ENCODE results near the gene LGALS1. TPM values are rescaled to one million over a fixed set of nuclear protein-coding genes. Genes with fewer than 3 reads are reported as not detected.

The LGALS1 gene
- total and polyA plus RNA-seq, 4 donors: 35.6 to 138 (median 91.6) TPM

GRCh38 chr22:37638391-37639069 lies 36.9 kb upstream of the LGALS1 start:
- DNase-seq (ENCODE audit: low spot score): no peak
- H3K27ac ChIP-seq (ENCODE audit: low read depth in 1 of 2, low read length in 2 of 2): peak overlapping the region in 1 of 2 donors; percentile 53
- no peaks in the 10 kb centered on the region for H3K27me3 ChIP-seq (ENCODE audit: control insufficient read depth in 4 of 4, insufficient read depth in 4 of 4, low read length in 3 of 4)
- peaks cover 5 to 39% (median 19%) of the 10 kb centered on the region in 4 donors for H3K4me1 ChIP-seq (ENCODE audit: control insufficient read depth in 4 of 4, insufficient read depth in 4 of 4, low read length in 3 of 4)
- no peaks in the 10 kb centered on the region for H3K36me3 ChIP-seq (ENCODE audit: control insufficient read depth in 4 of 4, insufficient read depth in 3 of 4, low read depth in 1 of 4, low read length in 3 of 4)
- TF ChIP-seq, protein P1, sequence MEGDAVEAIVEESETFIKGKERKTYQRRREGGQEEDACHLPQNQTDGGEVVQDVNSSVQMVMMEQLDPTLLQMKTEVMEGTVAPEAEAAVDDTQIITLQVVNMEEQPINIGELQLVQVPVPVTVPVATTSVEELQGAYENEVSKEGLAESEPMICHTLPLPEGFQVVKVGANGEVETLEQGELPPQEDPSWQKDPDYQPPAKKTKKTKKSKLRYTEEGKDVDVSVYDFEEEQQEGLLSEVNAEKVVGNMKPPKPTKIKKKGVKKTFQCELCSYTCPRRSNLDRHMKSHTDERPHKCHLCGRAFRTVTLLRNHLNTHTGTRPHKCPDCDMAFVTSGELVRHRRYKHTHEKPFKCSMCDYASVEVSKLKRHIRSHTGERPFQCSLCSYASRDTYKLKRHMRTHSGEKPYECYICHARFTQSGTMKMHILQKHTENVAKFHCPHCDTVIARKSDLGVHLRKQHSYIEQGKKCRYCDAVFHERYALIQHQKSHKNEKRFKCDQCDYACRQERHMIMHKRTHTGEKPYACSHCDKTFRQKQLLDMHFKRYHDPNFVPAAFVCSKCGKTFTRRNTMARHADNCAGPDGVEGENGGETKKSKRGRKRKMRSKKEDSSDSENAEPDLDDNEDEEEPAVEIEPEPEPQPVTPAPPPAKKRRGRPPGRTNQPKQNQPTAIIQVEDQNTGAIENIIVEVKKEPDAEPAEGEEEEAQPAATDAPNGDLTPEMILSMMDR (IDR thresholded peaks at IDR 0.05; ENCODE audit: low read depth, low read length, missing input control): no peak
- TF ChIP-seq HNF4A (conservative IDR thresholded peaks at IDR 0.05): no peak
- TF ChIP-seq, protein P2, sequence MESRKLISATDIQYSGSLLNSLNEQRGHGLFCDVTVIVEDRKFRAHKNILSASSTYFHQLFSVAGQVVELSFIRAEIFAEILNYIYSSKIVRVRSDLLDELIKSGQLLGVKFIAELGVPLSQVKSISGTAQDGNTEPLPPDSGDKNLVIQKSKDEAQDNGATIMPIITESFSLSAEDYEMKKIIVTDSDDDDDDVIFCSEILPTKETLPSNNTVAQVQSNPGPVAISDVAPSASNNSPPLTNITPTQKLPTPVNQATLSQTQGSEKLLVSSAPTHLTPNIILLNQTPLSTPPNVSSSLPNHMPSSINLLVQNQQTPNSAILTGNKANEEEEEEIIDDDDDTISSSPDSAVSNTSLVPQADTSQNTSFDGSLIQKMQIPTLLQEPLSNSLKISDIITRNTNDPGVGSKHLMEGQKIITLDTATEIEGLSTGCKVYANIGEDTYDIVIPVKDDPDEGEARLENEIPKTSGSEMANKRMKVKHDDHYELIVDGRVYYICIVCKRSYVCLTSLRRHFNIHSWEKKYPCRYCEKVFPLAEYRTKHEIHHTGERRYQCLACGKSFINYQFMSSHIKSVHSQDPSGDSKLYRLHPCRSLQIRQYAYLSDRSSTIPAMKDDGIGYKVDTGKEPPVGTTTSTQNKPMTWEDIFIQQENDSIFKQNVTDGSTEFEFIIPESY (IDR thresholded peaks at IDR 0.05): no peak
- TF ChIP-seq JUND (IDR thresholded peaks at IDR 0.05): no peak
- no peak for TF ChIP-seq NR2F2 (IDR thresholded peaks at IDR 0.05)
- TF ChIP-seq HNF4G (IDR thresholded peaks at IDR 0.05): no peak
- no peak for TF ChIP-seq MAX (IDR thresholded peaks at IDR 0.05)
- TF ChIP-seq EGR1 (IDR thresholded peaks at IDR 0.05; ENCODE audit: low read depth in 2 of 2): no peak
- TF ChIP-seq RXRA (IDR thresholded peaks at IDR 0.05): no peak
- no peak for TF ChIP-seq ATF3 (IDR thresholded peaks at IDR 0.05)
- TF ChIP-seq TAF1 (conservative IDR thresholded peaks at IDR 0.05): no peak
- no peak for TF ChIP-seq FOXA2 (IDR thresholded peaks at IDR 0.05)
- no peak for TF ChIP-seq SP1 (IDR thresholded peaks at IDR 0.05)
- no peak for TF ChIP-seq RAD21 (IDR thresholded peaks at IDR 0.05)
- no peak for TF ChIP-seq FOXA1 (IDR thresholded peaks at IDR 0.05)
- TF ChIP-seq YY1 (IDR thresholded peaks at IDR 0.05): no peak
- peak overlapping the region in 1 of 2 donors; percentile 3 for H3K9ac ChIP-seq (ENCODE audit: low read depth in 1 of 2, low read length in 2 of 2)
- WGBS: 60% methylated on average over 11 of the region's 11 CpGs
- H3K4me3 ChIP-seq (ENCODE audit: low read depth in 1 of 3, low read length in 3 of 3): peak overlapping the region in 1 of 3 donors; percentile 55
- no peaks in the 10 kb centered on the region for H3K9me3 ChIP-seq (ENCODE audit: control insufficient read depth in 4 of 4, low read length in 3 of 4)

DNA sequence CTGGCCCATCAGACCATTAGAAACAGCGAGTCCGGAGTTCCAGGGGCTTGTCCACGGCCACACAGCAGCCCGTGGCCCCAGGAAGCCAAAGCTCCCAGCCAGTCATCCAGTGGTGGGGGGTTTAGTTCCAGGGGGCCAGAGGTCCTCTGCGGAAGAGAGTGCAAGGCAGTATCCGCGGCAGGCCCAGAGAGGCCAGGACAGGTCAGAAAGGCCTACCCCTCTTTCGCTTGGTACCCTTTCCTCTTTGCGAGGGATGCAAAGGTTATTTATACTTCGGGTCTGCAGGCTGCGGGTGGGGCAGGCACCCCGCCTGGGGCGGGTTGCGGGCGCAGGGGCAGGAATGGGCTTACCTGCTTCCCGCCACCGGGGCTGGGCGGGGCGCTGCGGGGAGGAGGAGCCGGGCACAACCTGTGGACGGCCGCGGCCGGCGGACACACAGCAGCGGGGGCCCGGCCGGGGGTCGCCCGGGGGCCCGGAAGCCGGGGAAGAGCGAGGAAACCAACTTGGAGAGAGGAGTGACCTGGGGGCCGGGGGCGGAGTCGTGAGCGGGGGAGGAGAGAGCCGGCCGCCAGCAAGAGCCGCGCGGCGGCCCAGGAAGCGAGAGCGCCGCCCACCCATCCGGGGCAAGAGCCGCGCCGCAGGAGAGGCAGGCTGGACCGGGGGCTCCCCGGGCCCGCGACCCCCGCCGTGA lies 36.2 kb upstream of the LGALS1 start, which contains the start of gene SH3BP1:
TSS of gene SH3BP1 (plus strand) at position 600 of the 691 bp plus-strand sequence. CDS start 119 bp downstream, outside the sequence.
- H3K9me3 ChIP-seq (ENCODE audit: control insufficient read depth in 4 of 4, low read length in 3 of 4): no peaks in the 10 kb centered on the region
- H3K27me3 ChIP-seq (ENCODE audit: control insufficient read depth in 4 of 4, insufficient read depth in 4 of 4, low read length in 3 of 4): no peaks in the 10 kb centered on the region
- peak within 1 kb of the TSS; percentile 7 to 23 for H3K9ac ChIP-seq (ENCODE audit: low read depth in 1 of 2, low read length in 2 of 2)
- H3K36me3 ChIP-seq (ENCODE audit: control insufficient read depth in 4 of 4, insufficient read depth in 3 of 4, low read depth in 1 of 4, low read length in 3 of 4): no peaks in the 10 kb centered on the region
- peak; percentile 60 for DNase-seq (ENCODE audit: low spot score)
- WGBS: 8% methylated on average over 57 of the region's 57 CpGs
- peak within 1 kb of the TSS; percentile 49 to 53 for H3K27ac ChIP-seq (ENCODE audit: low read depth in 1 of 2, low read length in 2 of 2)
- TF ChIP-seq TAF1 (conservative IDR thresholded peaks at IDR 0.05) (no peak), ATF3 (IDR thresholded peaks at IDR 0.05) (no peak), NR2F2 (IDR thresholded peaks at IDR 0.05) (no peak), HNF4G (IDR thresholded peaks at IDR 0.05) (no peak), FOXA1 (IDR thresholded peaks at IDR 0.05) (no peak)
- peak within 1 kb of the TSS in 2 of 3 donors; percentile 50 to 55 for H3K4me3 ChIP-seq (ENCODE audit: low read depth in 1 of 3, low read length in 3 of 3)
- H3K4me1 ChIP-seq (ENCODE audit: control insufficient read depth in 4 of 4, insufficient read depth in 4 of 4, low read length in 3 of 4): peaks cover 3 to 34% (median 12%) of the 10 kb centered on the region in 4 donors
